HG03571 (cell line): ENCODE measurements around the gene FIGNL2.
"Not testable (repeated sequence)": the region's sequence is repeated elsewhere in the genome, so short reads cannot be mapped to it uniquely, and the experiment has no call there.

Source experiments
- ATAC-seq: cut with Tn5 transposase; IDR thresholded peaks from one replicate; pipeline ENCODE4 v1.9.1; 2021; ENCODE audit not compliant: unreplicated experiment

The FIGNL2 gene

GRCh38 chr12:51818086-51818485 is 30.4 kb downstream of the FIGNL2 start:
- no peak for ATAC-seq

GRCh38 chr12:51817027-51817953 is 31.2 kb downstream of the FIGNL2 start:
- no peak for ATAC-seq

DNA sequence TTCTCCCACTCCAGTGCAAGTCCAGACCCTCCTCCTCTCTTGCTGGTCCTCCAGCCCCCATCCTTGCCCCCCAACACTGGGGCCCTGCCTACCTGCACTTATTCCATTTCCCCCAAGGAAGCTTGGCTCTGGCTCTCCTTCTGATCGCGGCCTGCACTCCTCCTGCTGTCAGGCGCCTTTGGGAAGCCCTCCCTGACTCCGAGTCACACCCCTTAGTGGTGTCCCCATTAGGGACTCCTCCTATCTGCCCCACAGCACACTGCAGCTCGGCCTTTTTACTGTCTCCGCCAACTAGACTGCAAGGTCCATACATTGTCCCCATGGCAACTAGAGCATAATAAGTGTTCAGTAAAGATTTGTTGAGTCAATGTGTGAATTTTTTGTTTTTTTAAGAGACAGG is 32.9 kb downstream of the FIGNL2 start:
- no peak for ATAC-seq

- no peak for ATAC-seq
These were observed 34.0 kb downstream of the FIGNL2 start for GRCh38 chr12:51814311-51815088.

GRCh38 chr12:51813931-51814310 is 34.6 kb downstream of the FIGNL2 start:
- ATAC-seq: no peak

GRCh38 chr12:51812871-51813270 is 35.6 kb downstream of the FIGNL2 start:
- no peak for ATAC-seq

- no peak for ATAC-seq
These were observed 37.0 kb downstream of the FIGNL2 start for GRCh38 chr12:51811203-51812202.

- ATAC-seq: no peak
These were observed 39.3 kb downstream of the FIGNL2 start for GRCh38 chr12:51809193-51809592.

GRCh38 chr12:51806896-51807295 is 41.6 kb downstream of the FIGNL2 start:
- no peak for ATAC-seq

DNA sequence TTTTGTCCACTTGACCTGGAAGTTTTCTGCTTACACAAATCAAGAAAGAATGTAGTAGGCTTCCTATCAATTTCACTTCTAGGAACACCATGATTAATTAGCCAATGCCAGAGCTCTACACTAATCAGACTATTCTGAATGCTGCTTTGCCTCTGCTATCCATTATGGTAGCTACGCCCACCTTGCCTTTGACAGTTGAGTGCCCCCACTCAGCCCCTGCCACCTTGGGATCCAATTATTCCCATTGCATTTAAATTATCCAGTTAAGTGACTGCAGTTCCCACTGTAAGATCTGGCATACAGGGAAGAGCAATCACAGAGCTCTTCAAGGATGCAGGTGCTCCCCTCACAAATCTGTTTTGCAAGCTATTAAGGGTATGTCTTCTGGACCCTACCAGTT is 47.5 kb downstream of the FIGNL2 start:
- ATAC-seq: no peak

- ATAC-seq: no peak
These were observed 50.0 kb downstream of the FIGNL2 start for GRCh38 chr12:51798501-51798900.

DNA sequence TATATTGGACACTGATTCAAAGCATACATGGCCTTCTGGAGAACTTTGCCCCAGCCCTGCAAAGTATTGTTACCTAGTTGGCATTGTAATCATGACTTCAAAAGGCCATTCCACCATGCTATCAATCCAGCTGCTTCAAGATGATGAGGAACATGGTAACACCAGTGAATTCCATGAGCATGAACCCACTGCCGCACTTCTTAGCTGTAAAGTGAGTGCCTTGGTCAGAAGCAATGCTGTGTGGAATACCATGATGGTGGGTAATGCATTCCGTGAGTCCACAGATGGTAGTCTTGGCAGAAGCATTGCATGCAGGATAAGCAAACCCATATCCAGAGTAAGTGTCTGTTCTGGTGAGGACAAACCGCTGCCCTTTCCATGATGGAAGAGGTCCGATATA is 50.5 kb downstream of the FIGNL2 start:
- not testable (repeated sequence) for ATAC-seq

DNA sequence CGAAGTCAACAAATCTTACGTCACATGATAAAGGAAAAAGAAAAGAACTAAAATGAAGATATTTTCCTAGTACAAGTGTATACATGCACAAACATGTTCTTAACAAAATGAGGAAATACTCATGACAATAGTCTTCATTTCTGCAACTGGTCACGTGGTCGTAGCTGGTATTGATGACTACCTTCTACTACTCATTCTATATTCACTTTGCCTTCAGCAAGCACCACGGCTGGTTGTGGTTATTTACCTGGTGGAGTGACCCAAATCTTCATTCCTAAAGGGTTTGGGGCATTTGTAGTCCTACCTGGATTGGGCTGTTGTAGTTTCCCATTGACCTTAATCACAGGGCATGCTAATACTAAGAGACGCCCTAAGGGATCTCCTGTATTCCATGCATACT is 51.2 kb downstream of the FIGNL2 start:
- ATAC-seq: no peak

DNA sequence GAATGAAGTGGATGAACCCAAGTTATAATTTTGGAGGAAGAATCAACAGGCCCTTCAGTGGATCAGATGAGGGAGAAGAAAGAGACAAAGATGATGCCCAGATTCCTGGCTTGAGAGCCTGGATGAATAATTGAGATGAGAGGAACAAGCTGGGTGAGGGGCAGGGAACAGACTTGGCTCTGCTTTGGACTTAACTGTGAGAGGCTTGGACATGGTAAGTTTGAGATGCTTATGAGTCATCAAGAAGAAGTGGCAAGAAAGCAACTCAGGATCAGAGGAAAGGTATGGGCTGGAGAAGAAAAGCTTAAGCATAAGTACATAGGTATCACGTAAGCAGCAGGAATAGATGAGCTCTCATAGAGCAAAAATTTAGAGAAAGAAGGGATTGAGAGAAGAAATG is 55.3 kb downstream of the FIGNL2 start:
- no peak for ATAC-seq

DNA sequence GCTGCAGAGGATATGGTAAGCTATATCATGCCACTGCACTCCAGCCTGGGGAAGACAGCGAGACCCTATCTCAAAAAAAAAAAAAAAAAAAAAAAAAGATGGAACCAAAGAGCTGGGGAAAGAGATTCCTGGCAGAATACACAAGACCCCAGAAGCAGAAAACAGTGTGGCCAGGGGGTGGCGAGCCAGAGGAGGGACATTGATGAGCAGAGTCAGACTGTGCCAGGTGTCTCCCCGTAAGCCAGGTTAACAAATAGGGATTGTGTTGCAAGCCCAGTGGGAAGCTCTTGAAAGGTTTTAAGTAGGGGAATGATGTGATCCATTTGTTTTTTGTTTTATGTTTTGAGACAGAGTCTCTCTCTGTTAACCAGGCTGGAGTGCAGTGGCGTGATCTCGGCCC is 56.1 kb downstream of the FIGNL2 start:
- no peak for ATAC-seq

DNA sequence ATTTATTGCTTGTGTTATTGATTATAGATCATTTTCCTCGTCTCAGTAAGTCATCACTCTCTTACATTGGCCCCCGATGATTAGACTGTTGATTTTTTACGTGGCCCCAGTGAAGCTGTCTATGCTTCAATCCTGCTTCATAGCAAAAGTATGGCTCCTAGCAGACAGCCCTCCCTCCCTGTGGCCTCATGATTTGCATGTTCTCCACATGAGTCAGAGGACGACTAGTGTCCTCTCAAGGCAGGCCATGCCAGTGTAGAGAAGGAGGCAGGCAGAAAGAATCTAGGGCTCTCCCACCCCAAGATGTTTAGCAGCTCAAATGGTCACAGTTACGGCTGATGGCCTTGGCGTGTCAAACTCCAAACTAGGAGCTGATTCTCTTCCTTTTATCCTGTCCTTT is 59.6 kb downstream of the FIGNL2 start:
- no peak for ATAC-seq

DNA sequence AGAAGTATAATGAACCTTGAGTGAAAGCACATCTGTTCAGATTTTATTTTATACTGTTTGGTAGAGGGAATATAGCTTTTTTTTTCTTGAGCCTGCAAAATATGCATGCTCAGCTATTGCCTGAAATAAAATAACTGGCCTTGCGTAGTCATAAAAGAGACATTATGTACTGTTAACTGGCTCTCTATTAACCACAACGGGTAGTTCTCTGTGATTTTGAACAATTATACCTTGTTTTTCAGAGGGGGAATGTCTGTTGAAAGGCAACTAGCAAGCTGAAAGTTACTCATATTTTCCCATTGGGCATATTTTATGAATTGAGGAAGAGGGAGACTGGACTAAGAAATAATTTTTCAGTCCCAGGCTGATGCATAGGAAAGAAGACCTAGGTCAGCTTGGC is 62.6 kb downstream of the FIGNL2 start:
- ATAC-seq: no peak

- ATAC-seq: no peak
These were observed 63.8 kb downstream of the FIGNL2 start for GRCh38 chr12:51784688-51785087.

GRCh38 chr12:51779876-51780275 is 68.6 kb downstream of the FIGNL2 start:
- ATAC-seq: no peak

DNA sequence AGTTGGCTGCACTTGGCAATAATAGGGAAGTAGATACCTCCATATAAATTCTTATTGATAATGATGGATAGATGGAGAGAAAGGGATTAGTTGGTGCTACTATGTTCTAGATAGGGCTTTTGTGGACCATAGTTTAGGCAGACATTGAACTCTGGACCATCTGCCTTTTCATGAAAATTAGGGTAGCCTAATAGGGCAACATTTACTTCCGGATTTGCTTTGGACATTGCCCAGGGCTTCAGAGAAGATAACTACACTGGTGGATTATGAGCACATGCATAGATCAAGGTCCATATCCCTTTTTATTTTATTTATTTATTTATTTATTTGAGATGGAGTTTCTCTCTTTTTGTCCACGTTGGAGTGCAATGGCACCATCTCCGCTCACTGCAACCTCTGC is 70.5 kb downstream of the FIGNL2 start:
- ATAC-seq: no peak

DNA sequence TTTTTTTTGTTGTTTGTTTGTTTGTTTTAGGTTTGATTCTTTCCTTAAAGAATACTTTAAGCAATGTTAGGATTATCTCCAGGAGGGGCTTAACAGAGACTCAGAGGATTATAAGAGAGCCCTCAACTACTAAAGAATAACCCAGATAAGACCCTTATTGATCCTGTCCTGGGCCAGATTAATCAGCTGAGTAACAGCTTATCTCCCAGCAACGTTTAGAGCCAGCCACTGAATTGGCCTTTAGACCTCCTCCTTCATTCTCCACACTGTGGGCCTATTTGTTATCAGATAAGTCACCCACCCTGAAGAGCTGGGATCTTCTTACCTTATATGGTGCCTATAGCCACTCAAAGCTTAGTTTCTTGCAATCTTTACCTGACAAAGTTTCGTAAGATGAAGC is 71.1 kb downstream of the FIGNL2 start:
- no peak for ATAC-seq
